ENCODE results near the gene ZDHHC11B.
"Not testable (repeated sequence)": the region's sequence is repeated elsewhere in the genome, so short reads cannot be mapped to it uniquely, and the experiment has no call there.

Gene ZDHHC11B

DNA sequence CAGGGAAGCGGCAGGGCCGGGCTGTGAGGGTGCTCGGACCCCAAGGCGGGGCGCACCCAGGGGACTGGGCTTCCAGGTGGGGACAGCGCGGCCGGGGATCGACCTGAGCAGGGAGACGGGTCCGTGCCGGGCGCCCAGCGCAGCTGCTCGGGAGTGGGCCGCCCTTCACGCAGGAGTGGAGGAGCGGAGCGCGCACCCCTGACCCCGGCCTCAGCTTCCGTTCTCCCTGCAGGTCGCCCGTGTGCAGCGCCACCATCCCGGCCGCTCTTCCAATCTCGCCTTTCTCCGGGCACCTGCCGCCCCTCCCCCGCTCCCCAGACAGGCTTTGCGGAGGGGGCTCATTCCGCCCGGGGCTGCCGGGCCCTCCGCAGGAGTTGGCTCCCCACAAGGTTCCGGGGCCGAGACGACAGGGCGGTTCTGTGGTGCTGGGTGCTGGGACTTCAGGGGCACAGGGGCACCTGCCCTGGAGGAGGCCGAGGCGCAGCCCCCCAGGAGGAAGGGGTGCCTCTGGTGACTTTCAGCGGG is 714 bp upstream of the ZDHHC11B start:
- H3K4me3 ChIP-seq (ENCODE audit: low read depth, low read length): peak overlapping the region; percentile 57
- TF ChIP-seq CTCF (IDR thresholded peaks at IDR 0.05; ENCODE audit: control insufficient read depth, extremely low read depth, insufficient read depth): 0 out of 2 replicates have a peak, but pooled peaks have one; percentile 25
- not testable (repeated sequence) for DNase-seq (ENCODE audit: low read depth)

DNA sequence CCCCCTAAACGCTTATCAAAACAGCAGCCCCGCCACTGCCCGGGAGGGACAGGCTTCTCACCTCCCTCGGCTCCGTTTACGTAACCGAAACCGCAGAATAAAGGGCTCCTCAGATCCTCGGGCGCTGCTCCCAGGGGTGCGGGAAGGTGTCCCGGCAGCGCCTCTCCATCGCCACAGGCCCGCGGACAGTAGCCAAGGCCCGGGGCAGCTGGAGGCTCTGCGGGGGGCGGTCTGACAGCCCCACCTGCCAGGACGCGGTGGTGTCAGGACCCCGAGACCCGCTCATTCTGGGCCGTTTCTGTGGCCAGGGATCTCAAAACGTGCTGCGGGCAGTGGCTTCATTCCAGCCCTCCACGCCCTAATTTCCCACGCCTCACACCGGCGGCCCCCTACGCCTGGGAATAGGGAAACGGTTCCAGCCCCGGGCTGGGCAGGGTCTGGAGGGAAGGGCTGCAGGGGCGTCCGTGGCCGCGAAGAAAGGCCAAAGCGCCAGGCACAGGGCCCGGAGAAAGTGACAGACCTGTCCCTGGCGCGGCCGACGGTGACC is 575 bp downstream of the ZDHHC11B start:
- DNase-seq (ENCODE audit: low read depth): not testable (repeated sequence)
- peak overlapping the region; percentile 50 for H3K4me3 ChIP-seq (ENCODE audit: low read depth, low read length)

- not testable (repeated sequence) for H3K4me3 ChIP-seq (ENCODE audit: low read depth, low read length); DNase-seq (ENCODE audit: low read depth)
Observed at GRCh38 chr5:783049-783802, 1.3 kb downstream of the ZDHHC11B start.

- not testable (repeated sequence) for H3K4me3 ChIP-seq (ENCODE audit: low read depth, low read length); DNase-seq (ENCODE audit: low read depth)
Observed at GRCh38 chr5:782356-782755, 2.2 kb downstream of the ZDHHC11B start.

- DNase-seq (ENCODE audit: low read depth); H3K4me3 ChIP-seq (ENCODE audit: low read depth, low read length): not testable (repeated sequence)
Observed at GRCh38 chr5:780571-780970, 4.0 kb downstream of the ZDHHC11B start.

DNA sequence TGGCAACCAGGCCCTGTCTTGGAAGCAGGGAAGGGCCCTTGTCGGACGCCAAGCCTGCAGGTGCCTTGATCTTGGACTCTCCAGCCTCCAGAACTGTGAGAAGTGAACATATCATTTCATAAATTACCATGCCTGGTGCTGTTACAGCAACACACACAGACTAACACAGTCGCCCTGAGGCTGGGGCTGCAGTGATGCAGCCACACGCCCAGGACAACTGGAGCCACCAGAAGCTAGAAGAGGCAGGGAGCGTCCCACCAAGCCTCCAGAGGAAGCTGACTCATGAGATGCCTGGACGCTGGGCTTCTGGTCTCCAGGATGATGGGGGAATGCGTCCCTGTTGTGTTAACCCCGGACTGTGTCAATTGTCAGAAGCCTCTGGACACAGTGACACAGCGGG is 5.6 kb downstream of the ZDHHC11B start:
- H3K4me3 ChIP-seq (ENCODE audit: low read depth, low read length); DNase-seq (ENCODE audit: low read depth): not testable (repeated sequence)

GRCh38 chr5:778421-778820 is 6.1 kb downstream of the ZDHHC11B start:
- DNase-seq (ENCODE audit: low read depth); H3K4me3 ChIP-seq (ENCODE audit: low read depth, low read length): not testable (repeated sequence)

- no peak overlapping the region for H3K4me3 ChIP-seq (ENCODE audit: low read depth, low read length)
- no peak for DNase-seq (ENCODE audit: low read depth)
- TF ChIP-seq CTCF (IDR thresholded peaks at IDR 0.05; ENCODE audit: control insufficient read depth, extremely low read depth, insufficient read depth): no peak
Observed at GRCh38 chr5:777756-778161, 6.8 kb downstream of the ZDHHC11B start.

- no peak overlapping the region for H3K4me3 ChIP-seq (ENCODE audit: low read depth, low read length)
- no peak for TF ChIP-seq CTCF (IDR thresholded peaks at IDR 0.05; ENCODE audit: control insufficient read depth, extremely low read depth, insufficient read depth)
- DNase-seq (ENCODE audit: low read depth): no peak
Observed at GRCh38 chr5:776862-777711, 7.4 kb downstream of the ZDHHC11B start.

Measured in LNCaP clone FGC (cell line).